H1 (cell line): ENCODE results near the gene KLB. TPM values are rescaled to one million over a fixed set of nuclear protein-coding genes. Genes with fewer than 3 reads are reported as not detected.

Source experiments
- CTCF ChIA-PET: fragments of 300-600 bp; sonication (Branson Sonifier 250); formaldehyde crosslinking; loops from one replicate; lab custom pipeline; 2021; ENCODE audit not compliant: partially characterized antibody; lab: Charles Lee
- POLR2A ChIA-PET: fragments of 300-600 bp; sonication (Branson Sonifier 250); formaldehyde crosslinking; loops from one replicate; lab custom pipeline; 2021; ENCODE audit warnings: inconsistent platforms; ENCODE audit not compliant: partially characterized antibody; lab: Charles Lee
- DNase-seq, 2 experiments: peaks; one replicate each; pipeline versions ENCODE4 v3.0.0 to v3.0.0-alpha.2; 2010 to 2022; ENCODE audit warnings: low spot score in 2 of 2, low read depth in 1 of 2, mixed read lengths in 1 of 2
- FAIRE-seq: peaks from 2 replicates; lab custom pipeline; 2011; peaks lifted over from hg19 to GRCh38; lab: Jason Lieb, UNC
- H2AFZ ChIP-seq: 2 replicates; pipeline ENCODE4 v1.8.1; 2012; ENCODE audit warnings: low read length, inconsistent platforms
- H2AK5ac ChIP-seq: 2 replicates; pipeline ENCODE4 v1.6.1; 2013; ENCODE audit warnings: low read depth, low read length
- H2BK120ac ChIP-seq: replicated peaks from 2 replicates; pipeline ENCODE3; 2013; ENCODE audit warnings: low read depth, low read length, inconsistent platforms
- H2BK12ac ChIP-seq: 2 replicates; pipeline ENCODE4 v1.6.1; 2013; ENCODE audit warnings: low read depth, low read length
- H2BK15ac ChIP-seq: 2 replicates; pipeline ENCODE4 v1.6.1; 2013; ENCODE audit warnings: low read length
- H2BK20ac ChIP-seq: 2 replicates; pipeline ENCODE4 v1.6.1; 2013; ENCODE audit warnings: low read length
- H2BK5ac ChIP-seq: 2 replicates; pipeline ENCODE4 v1.6.1; 2013; ENCODE audit warnings: low read depth, low read length
- H3K14ac ChIP-seq: 2 replicates; pipeline ENCODE4 v1.6.1; 2013; ENCODE audit warnings: inconsistent platforms; ENCODE audit not compliant: insufficient read length
- H3K18ac ChIP-seq: 2 replicates; pipeline ENCODE4 v1.6.1; 2013; ENCODE audit warnings: low read length; ENCODE audit errors: extremely low read depth
- H3K23ac ChIP-seq: 2 replicates; pipeline ENCODE4 v1.6.1; 2013; ENCODE audit warnings: inconsistent platforms; ENCODE audit not compliant: insufficient read length
- H3K23me2 ChIP-seq: 2 replicates; pipeline ENCODE4 v1.6.1; 2013; ENCODE audit warnings: low read depth, low read length
- H3K27ac ChIP-seq: 2 replicates; pipeline ENCODE4 v1.6.1; 2011; ENCODE audit warnings: low read depth, low read length, inconsistent platforms
- H3K27me3 ChIP-seq, 4 experiments: replicated peaks in 1 of 4; 1 replicate in 1 of 4; 2 replicates in 3 of 4; pipeline versions ENCODE4 v1.6.1 to v1.8.1; 2011 to 2013; ENCODE audit warnings: low read length in 3 of 4, mild to moderate bottlenecking in 3 of 4, inconsistent platforms in 2 of 4, mixed read lengths in 2 of 4, moderate library complexity in 1 of 4; ENCODE audit not compliant: control insufficient read depth in 3 of 4, insufficient read depth in 3 of 4; ENCODE audit errors: extremely low read depth in 1 of 4
- H3K36me3 ChIP-seq, 4 experiments: 2 replicates each; pipeline versions ENCODE4 v1.6.1 to v1.8.1; 2011 to 2013; ENCODE audit warnings: mild to moderate bottlenecking in 4 of 4, low read length in 3 of 4, moderate library complexity in 2 of 4, control low read depth in 1 of 4, inconsistent platforms in 1 of 4; ENCODE audit not compliant: insufficient read depth in 4 of 4, control insufficient read depth in 2 of 4
- H3K4ac ChIP-seq: replicated peaks from 2 replicates; pipeline ENCODE3; 2013; ENCODE audit warnings: low read length, low read depth, mixed read lengths, inconsistent platforms; ENCODE audit not compliant: insufficient read length
- H3K4me1 ChIP-seq, 4 experiments: replicated peaks in 1 of 4; 1 replicate in 1 of 4; 2 replicates in 3 of 4; pipeline versions ENCODE4 v1.6.1 to v1.8.1; 2011 to 2013; ENCODE audit warnings: low read length in 3 of 4, inconsistent platforms in 2 of 4, mixed read lengths in 1 of 4; ENCODE audit not compliant: insufficient read depth in 4 of 4, control insufficient read depth in 3 of 4
- H3K4me2 ChIP-seq, 2 experiments: 2 replicates each; pipeline versions ENCODE4 v1.6.1 to v1.8.1; 2011 to 2013; ENCODE audit warnings: low read depth in 2 of 2, low read length in 2 of 2, control low read depth in 1 of 2, inconsistent platforms in 1 of 2, mild to moderate bottlenecking in 1 of 2; ENCODE audit not compliant: insufficient read depth in 1 of 2
- H3K4me3 ChIP-seq, 4 experiments: fragments of 200-600, 300-600 bp in 1 of 4; sonication (generic), shearing (Covaris generic), sonication (Bioruptor Twin) in 1 of 4; 2 replicates each; pipeline versions ENCODE4 v1.5.1 to v1.8.1; 2011 to 2016; ENCODE audit warnings: low read length in 4 of 4, low read depth in 3 of 4, control low read depth in 2 of 4, inconsistent platforms in 2 of 4, mild to moderate bottlenecking in 2 of 4, mixed read lengths in 1 of 4, moderate library complexity in 1 of 4; ENCODE audit not compliant: insufficient read depth in 2 of 4; ENCODE audit errors: extremely low read depth in 1 of 4
- H3K56ac ChIP-seq: replicated peaks from 2 replicates; pipeline ENCODE3; 2013; ENCODE audit warnings: low read depth, mild to moderate bottlenecking, mixed read lengths, low read length, inconsistent platforms; ENCODE audit not compliant: insufficient read length
- H3K79me1 ChIP-seq: 2 replicates; pipeline ENCODE4 v1.6.1; 2013; ENCODE audit warnings: low read depth, low read length, control low read depth
- H3K79me2 ChIP-seq, 2 experiments: 2 replicates each; pipeline versions ENCODE4 v1.6.1 to v1.8.1; 2012 to 2013; ENCODE audit warnings: low read length in 2 of 2, mild to moderate bottlenecking in 2 of 2, inconsistent platforms in 1 of 2; ENCODE audit not compliant: insufficient read depth in 2 of 2, control insufficient read depth in 1 of 2
- H3K9ac ChIP-seq, 4 experiments: replicated peaks in 1 of 4; 1 replicate in 1 of 4; 2 replicates in 3 of 4; pipeline versions ENCODE4 v1.6.1 to v1.8.1; 2011 to 2013; ENCODE audit warnings: low read depth in 3 of 4, low read length in 3 of 4, control low read depth in 2 of 4, mild to moderate bottlenecking in 2 of 4, moderate library complexity in 2 of 4, inconsistent platforms in 1 of 4; ENCODE audit errors: extremely low read depth in 1 of 4
- H3K9me3 ChIP-seq, 2 experiments: 2 replicates each; pipeline versions ENCODE4 v1.6.1 to v1.8.1; 2012 to 2013; ENCODE audit warnings: mild to moderate bottlenecking in 2 of 2, moderate library complexity in 2 of 2, control low read depth in 1 of 2, inconsistent platforms in 1 of 2, low read depth in 1 of 2, low read length in 1 of 2, mixed read lengths in 1 of 2; ENCODE audit not compliant: insufficient read depth in 2 of 2
- H4K20me1 ChIP-seq, 2 experiments: replicated peaks in 1 of 2; 2 replicates each; pipeline versions ENCODE3 to v1.8.1; 2011 to 2013; ENCODE audit warnings: inconsistent platforms in 2 of 2, low read length in 2 of 2, mild to moderate bottlenecking in 1 of 2; ENCODE audit not compliant: insufficient read depth in 2 of 2, control insufficient read depth in 1 of 2
- H4K5ac ChIP-seq: 2 replicates; pipeline ENCODE4 v1.6.1; 2013; ENCODE audit warnings: low read length, low read depth, mixed read lengths, inconsistent platforms; ENCODE audit not compliant: insufficient read length
- H4K8ac ChIP-seq: 2 replicates; pipeline ENCODE4 v1.8.0; 2013; ENCODE audit warnings: mild to moderate bottlenecking, moderate library complexity, low read length, inconsistent platforms; ENCODE audit not compliant: insufficient read depth; ENCODE audit errors: extremely low read depth
- H4K91ac ChIP-seq: replicated peaks from 2 replicates; pipeline ENCODE3; 2013; ENCODE audit warnings: low read length, mixed read lengths, inconsistent platforms; ENCODE audit not compliant: insufficient read length
- BRCA1 ChIP-seq: IDR thresholded peaks from 2 replicates; pipeline ENCODE4 v1.6.1; 2012; ENCODE audit warnings: low read depth, low read length, improper control_type of control experiment
- POLR2A ChIP-seq, 2 experiments: IDR thresholded peaks; 1 replicate in 1 of 2; 2 replicates in 1 of 2; pipeline ENCODE4 v1.6.1; 2011; ENCODE audit warnings: low read depth in 2 of 2, low read length in 2 of 2, mild to moderate bottlenecking in 2 of 2; ENCODE audit errors: control extremely low read depth in 1 of 2
- POLR2AphosphoS5 ChIP-seq: IDR thresholded peaks from 2 replicates; pipeline ENCODE4 v1.6.1; 2011; ENCODE audit warnings: low read depth, low read length
- TAF7 ChIP-seq: optimal IDR thresholded peaks from 2 replicates; pipeline ENCODE3; 2011; ENCODE audit warnings: low read depth, mild to moderate bottlenecking, inconsistent platforms, low read length, moderate library complexity, borderline replicate concordance
- ZNF274 ChIP-seq: IDR thresholded peaks from 2 replicates; pipeline ENCODE4 v1.7.0; 2012; ENCODE audit warnings: low read length, borderline replicate concordance; ENCODE audit errors: extremely low read depth
- WGBS, 2 experiments: shearing (Covaris generic) in 1 of 2; methylation state at CpG; one replicate each; pipeline versions ENCODE4 v1.1.6 to v1.1.7; 2013 to 2015; ENCODE audit warnings: low lambda C conversion rate in 2 of 2, mixed read lengths in 2 of 2, inconsistent platforms in 1 of 2, low coverage in 1 of 2, missing lambda C conversion rate in 1 of 2; ENCODE audit not compliant: insufficient replicate concordance in 2 of 2, insufficient coverage in 1 of 2, insufficient read length in 1 of 2; ENCODE audit errors: extremely low coverage in 1 of 2, missing lambda C conversion rate in 1 of 2; 5-methylcytosine and 5-hydroxymethylcytosine counted together
- polyA plus RNA-seq, 7 experiments: library from polyadenylated mRNA; depleted of rRNA in 3 of 7; stranded (reverse) in 5 of 7; unstranded in 2 of 7; fragments of >200 nt in 5 of 7; fragments of 200-250 nt in 2 of 7; gene quantifications; 1 replicate in 5 of 7; 2 replicates in 1 of 7; 4 replicates in 1 of 7; pipeline versions ENCODE4 v1.2.1 to v1.2.3, GENCODE V29; 2011 to 2013; ENCODE audit warnings: missing spikeins in 2 of 7, mixed read lengths in 2 of 7
- total RNA-seq: library from RNA; stranded (reverse); fragmentation: NEBNext Ultra II Directional; extraction: Animal tissue kit (Norgen Biotek cat#: 25700); gene quantifications from 2 replicates; pipeline ENCODE4 v1.2.1, GENCODE V29; 2021

Gene KLB
- total and polyA plus RNA-seq, 2 of the 8 experiments (the other 6 are each of a cell fraction or from before 2014, with no cell fraction given), result 0.03 TPM; not detected in 1

GRCh38 chr4:39451423-39452023 lies 44.8 kb downstream of the KLB start:
- no peak overlapping the region for H2BK15ac ChIP-seq
- 92% methylated on average over 6 of the region's 6 CpGs; no CpG with 5 or more reads in 1 of the 2 experiments for WGBS, 2 experiments
- no peak overlapping the region for H3K56ac ChIP-seq
- H3K4me2 ChIP-seq, result no peak overlapping the region
- no peak overlapping the region for H3K18ac ChIP-seq
- H3K9ac ChIP-seq, result no peak overlapping the region
- H3K9me3 ChIP-seq, result no peaks in the 10 kb centered on the region
- H3K27ac ChIP-seq, result no peak overlapping the region
- H4K20me1 ChIP-seq, result peaks cover 5 to 6% of the 10 kb centered on the region in 2 experiments
- peaks cover 0 to 13% of the 10 kb centered on the region in 2 experiments; a peak in 2 of 4 replicates for H3K79me2 ChIP-seq
- H3K4ac ChIP-seq, result no peak overlapping the region
- H3K14ac ChIP-seq, result no peak overlapping the region
- no peak overlapping the region for H2AFZ ChIP-seq
- H2AK5ac ChIP-seq, result no peak overlapping the region
- POLR2A ChIA-PET, result interaction anchor here (0.6 to 6.2 kb wide), 20 partner anchors 6 to 562 kb away, joined by 3 to 133 read pairs (median 3); partner anchors contain the start of genes LIAS, RPL9 and UGDH
- TF ChIP-seq POLR2AphosphoS5, result peak; percentile 75
- TF ChIP-seq BRCA1, result no peak
- no peak for TF ChIP-seq TAF7
- peak; percentile 4 to 65; a peak in 2 of 3 replicates for TF ChIP-seq POLR2A (IDR thresholded peaks at IDR 0.05; ENCODE audit: control extremely low read depth in 1 of 2, low read depth in 2 of 2, low read length in 2 of 2)
- no peak for TF ChIP-seq ZNF274
- DNase-seq (no peak), FAIRE-seq (no peak)
- H3K23ac ChIP-seq, result no peak overlapping the region
- H3K23me2 ChIP-seq, result peaks cover 7% of the 10 kb centered on the region; the same call in 1 of the 2 replicates
- no peaks in the 10 kb centered on the region for H3K27me3 ChIP-seq
- H3K4me3 ChIP-seq, result no peak overlapping the region
- peaks cover 0 to 4% (median under 1%) of the 10 kb centered on the region in 4 experiments; a peak in 3 of 7 replicates for H3K4me1 ChIP-seq
- H2BK12ac ChIP-seq, result no peak overlapping the region
- H2BK120ac ChIP-seq, result no peak overlapping the region
- H3K79me1 ChIP-seq, result no peaks in the 10 kb centered on the region; the same call in 1 of the 2 replicates
- H3K36me3 ChIP-seq, result peaks cover 23 to 64% (median 45%) of the 10 kb centered on the region in 4 experiments
- H2BK5ac ChIP-seq, result no peak overlapping the region
- H4K5ac ChIP-seq, result no peak overlapping the region
- CTCF ChIA-PET, result interaction anchor here (0.9 kb wide), 1 partner anchor 18 kb away, joined by 6 read pairs; no protein-coding TSS in a partner anchor
- no peak overlapping the region for H4K91ac ChIP-seq
- H2BK20ac ChIP-seq, result no peak overlapping the region
- H4K8ac ChIP-seq, result no peak overlapping the region
